Measurements from ENCODE around the gene EFCAB6.
"Not testable (repeated sequence)": the region's sequence is repeated elsewhere in the genome, so short reads cannot be mapped to it uniquely, and the experiment has no call there.

DNA sequence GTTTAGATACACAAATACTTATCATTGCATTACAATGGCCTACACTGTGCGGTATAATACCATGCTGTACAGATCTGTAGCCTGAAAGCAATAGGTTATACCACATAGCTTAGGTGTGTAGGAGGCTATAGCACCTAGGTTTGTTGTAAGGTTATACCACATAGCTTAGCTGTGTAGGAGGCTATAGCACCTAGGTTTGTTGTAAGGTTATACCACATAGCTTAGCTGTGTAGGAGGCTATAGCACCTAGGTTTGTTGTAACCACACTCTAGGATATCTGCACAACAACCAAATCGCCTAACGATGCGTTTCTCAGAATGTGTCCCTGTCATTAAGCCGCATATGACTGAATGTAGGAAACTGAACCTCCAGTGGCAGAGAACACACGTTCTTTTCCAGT lies 155.5 kb downstream of the EFCAB6 start:
- TF ChIP-seq POLR2AphosphoS5 (IDR thresholded peaks at IDR 0.05; ENCODE audit: low read depth, low read length); TAF1 (IDR thresholded peaks at IDR 0.05; ENCODE audit: borderline replicate concordance, low read depth, low read length): not testable (repeated sequence)
